Ishikawa (cell line): ENCODE data around the gene TNF.

Source experiments
- EGR1 ChIP-seq: IDR thresholded peaks from 2 replicates; pipeline ENCODE4 v1.6.1; 2012
- EP300 ChIP-seq: IDR thresholded peaks from 2 replicates; pipeline ENCODE4 v1.6.1; 2012; ENCODE audit warnings: borderline replicate concordance
- REST ChIP-seq: IDR thresholded peaks from 2 replicates; pipeline ENCODE4 v1.6.1; 2012; ENCODE audit warnings: low read depth, mild to moderate bottlenecking

GRCh38 chr6:31580438-31580740, 5.0 kb downstream of the TNF start:
- TF ChIP-seq EGR1 (no peak), EP300 (no peak), REST (no peak)
